D341Med (cell line): Measurements from ENCODE around the gene MYO5A.
"Not testable (repeated sequence)": the region's sequence is repeated elsewhere in the genome, so short reads cannot be mapped to it uniquely, and the experiment has no call there.

Experiments
- DNase-seq: peaks from one replicate; pipeline ENCODE4 v3.0.0; 2012; ENCODE audit warnings: low spot score

MYO5A gene

DNA sequence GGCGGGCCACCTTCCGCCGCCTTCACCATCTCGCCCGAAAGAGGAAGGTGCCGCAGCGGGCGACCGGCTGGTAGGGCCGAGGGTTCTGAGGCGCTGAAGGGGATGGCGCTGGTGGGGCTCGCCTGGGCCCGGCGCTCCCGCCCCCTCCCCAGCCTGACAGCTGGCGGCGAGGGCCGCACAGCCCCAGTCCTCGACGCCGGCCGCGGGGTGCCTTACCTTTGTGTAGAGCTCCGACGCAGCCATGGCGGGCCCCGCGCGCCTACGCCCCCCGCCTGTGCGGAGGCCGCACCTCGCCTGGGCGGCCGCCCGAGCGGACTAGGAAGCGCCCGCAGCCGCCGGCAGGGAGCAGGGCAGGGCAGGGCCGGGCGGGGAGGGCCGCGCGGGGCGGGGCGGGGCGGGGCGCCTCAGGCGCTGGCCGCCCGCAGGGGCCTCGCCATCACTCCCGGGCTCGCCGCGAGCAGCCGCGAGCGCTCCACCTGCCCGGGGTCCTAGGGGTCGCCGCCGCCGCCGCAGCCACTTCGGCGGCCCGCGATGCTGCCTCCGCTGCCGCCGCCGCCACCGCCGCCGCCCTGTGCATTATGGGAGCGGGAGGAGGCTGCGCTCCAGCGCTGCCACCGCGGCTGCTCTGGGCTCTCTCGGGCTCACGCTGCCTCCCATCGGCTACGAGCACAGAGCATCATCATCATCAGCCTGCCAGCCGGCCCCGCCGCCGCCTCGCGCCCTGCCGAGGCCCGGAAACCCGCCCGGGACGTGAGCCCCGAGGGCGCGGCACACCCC, at the start of gene MYO5A:
TSS of gene MYO5A (minus strand) at position 317 of the 777 bp plus-strand sequence. CDS start at position 243, 74 bp downstream.
- peak; percentile 86 for DNase-seq

DNA sequence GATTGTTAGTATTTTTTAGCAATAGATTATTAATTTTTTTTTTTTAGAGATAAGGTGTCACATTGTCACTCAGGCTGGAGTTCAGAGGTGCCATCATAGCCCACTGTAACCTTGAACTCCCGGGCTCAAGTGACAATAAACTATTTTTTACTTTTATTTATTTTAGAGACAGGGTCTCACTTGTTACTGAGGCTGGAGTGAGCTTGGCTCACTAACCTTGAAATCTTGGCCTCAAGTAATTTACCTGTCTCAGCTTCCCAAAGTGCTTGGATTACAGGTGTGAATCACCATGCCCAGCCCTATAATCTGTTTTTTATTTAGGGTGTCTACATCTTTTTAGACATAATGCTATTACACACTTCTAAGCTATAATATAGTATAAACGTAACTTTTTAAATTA, 48.0 kb upstream of the MYO5A start:
- no peak for DNase-seq

DNA sequence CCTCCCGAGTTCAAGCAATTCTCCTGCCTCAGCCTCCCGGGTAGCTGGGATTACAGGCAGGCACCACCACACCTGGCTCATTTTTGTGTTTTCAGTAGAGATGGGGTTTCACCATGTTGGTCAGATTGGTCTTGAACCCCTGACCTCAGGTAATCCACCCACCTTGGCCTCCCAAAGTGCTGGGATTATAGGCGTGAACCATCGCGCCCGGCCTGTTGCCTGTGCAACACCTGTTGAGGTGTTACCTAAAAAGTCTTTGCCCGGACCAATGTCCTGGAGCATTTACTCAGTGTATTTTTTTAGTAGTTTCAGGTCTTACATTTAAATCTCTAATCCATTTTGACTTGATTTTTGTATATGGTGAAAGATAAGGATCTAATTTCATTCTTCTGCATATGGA, 46.9 kb upstream of the MYO5A start:
- DNase-seq, result not testable (repeated sequence)

DNA sequence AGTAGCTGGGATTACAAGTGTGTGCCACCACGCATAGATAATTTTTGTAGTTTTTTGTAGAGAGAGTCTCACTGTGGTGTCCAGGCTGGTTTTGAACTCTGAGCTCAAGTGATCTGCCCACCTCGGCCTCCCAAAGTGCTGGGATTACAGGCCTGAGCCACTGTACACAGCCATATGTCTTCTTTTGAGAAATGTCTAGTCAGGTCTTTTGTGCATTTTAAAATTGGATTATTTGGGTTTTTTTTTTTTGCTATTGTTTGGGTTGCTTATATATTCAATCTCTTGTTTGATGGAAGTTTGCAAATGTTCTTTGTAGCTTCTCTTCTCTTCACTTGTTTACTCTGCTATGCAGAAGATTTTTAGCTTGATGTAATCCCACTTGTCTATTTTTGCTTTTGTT, 46.4 kb upstream of the MYO5A start:
- DNase-seq, result no peak

DNA sequence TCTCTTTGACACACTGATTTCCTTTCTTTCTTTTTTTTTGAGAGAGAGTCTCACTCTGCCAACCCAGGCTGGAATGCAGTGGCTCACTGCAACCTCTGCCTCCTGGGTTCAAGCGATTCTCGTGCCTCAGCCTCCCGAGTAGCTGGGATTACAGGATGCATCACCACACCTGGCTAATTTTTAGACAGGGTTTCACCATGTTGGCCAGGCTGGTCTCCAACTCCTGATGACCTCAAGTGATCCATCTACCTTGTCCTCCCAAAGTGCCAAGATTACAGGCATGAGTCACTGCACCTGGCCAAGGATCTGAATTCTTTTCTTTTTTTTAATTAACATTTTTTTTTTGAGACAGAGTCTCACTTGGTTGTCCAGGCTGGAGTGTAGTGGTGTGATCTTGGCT, 45.9 kb upstream of the MYO5A start:
- not testable (repeated sequence) for DNase-seq

DNA sequence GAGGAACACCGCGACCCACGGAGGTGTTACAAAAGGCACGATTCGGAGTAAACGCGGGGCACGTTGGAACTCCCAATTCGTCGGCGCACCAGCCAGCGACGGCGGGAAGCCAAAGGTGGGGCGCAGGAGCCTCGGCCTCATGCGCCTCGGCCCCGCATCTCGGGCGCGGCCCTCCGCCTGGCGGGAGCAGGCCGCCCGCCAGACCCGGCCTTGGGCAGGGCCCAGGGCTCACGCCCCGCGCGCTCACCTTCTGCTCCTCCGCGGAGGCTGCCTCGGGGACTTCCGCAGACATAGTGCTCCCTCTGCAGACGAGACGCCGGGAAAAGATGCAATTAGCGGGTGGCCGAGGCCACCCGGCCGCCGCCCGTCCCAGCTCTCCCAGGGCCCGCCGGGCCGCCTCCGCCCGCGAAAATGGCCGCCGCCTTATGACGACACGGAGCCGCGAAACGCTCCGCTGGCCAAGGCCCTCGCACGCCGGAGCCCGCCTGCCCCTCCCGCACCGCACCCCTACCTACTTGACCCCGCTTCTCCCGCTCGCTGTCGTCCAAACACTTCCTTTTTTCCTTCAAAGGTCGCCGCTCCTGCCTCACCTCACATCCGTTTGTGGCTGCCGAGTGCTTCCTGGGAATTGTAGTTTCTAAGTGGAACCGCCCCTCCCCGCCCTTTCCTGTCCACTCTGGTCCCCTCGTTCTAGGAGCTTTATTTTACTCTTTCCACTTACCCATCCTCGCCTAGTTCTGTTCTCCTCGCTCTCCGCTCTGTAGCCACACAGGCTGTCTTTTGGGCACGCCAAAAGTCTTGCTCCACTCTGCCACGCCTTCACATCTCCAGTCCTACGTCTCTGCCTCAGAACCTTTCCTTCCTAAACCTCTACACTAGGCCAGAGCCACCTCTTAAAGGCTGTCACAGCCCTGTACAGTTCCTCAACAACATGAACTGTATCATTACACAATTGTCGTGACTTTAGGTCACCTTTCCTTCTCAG, 40.2 kb upstream of the MYO5A start, which contains the start of gene ARPP19:
TSS of gene ARPP19 (minus strand) at position 430 of the 985 bp plus-strand sequence. CDS start at position 292, 138 bp downstream.
- peak; percentile 95 for DNase-seq

DNA sequence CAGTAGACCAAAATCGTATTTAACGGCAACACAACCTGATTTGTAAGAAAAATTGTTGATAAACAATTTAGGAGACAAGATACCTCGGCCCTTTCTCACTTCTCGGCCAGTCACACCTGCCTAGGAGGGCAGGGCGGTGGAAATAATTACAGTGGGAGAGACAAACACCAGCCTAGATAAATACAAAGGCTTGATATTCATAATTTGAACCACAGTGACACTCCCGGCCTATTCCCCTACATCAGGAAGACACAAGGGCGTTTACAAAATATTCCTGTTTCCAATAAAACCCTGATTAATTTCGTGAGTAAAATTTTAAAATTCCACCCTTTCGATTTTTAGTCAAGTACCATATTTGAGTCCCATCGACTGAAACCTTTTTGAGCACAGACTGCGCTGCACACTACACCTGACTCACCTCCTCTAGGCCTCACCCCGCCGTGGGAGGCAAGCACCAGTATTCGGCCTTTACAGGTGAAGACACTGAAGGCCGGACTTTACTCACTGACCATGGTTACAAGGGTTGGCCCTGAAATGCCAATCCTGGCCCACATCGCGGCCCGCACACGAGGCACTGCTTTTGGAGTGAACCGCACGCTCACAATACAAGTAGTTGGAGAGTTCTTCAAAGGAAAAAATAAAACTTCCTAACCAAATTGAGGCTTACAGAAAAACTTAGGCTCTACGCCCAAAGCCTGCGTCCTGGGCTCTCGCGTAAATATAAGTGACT, 39.4 kb upstream of the MYO5A start:
- peak; percentile 35 for DNase-seq

DNA sequence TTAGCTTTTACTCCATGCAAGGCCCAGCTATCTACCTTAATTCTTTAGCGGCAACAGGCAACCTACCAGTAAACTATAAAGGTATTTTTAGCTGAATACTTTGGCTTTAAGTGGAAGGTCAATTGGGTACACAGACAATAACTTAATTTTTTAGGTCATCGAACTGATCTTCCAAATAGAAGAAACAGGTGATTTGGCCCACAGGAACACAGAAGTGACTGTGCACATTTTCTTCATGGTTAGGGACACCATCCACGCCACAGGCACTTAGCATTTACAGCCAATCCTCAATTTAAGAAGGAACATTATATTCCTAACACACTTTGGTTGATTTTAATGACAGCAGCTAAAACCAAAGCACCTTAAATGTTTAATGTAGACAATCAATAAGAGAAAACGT, 38.2 kb upstream of the MYO5A start:
- no peak for DNase-seq

DNA sequence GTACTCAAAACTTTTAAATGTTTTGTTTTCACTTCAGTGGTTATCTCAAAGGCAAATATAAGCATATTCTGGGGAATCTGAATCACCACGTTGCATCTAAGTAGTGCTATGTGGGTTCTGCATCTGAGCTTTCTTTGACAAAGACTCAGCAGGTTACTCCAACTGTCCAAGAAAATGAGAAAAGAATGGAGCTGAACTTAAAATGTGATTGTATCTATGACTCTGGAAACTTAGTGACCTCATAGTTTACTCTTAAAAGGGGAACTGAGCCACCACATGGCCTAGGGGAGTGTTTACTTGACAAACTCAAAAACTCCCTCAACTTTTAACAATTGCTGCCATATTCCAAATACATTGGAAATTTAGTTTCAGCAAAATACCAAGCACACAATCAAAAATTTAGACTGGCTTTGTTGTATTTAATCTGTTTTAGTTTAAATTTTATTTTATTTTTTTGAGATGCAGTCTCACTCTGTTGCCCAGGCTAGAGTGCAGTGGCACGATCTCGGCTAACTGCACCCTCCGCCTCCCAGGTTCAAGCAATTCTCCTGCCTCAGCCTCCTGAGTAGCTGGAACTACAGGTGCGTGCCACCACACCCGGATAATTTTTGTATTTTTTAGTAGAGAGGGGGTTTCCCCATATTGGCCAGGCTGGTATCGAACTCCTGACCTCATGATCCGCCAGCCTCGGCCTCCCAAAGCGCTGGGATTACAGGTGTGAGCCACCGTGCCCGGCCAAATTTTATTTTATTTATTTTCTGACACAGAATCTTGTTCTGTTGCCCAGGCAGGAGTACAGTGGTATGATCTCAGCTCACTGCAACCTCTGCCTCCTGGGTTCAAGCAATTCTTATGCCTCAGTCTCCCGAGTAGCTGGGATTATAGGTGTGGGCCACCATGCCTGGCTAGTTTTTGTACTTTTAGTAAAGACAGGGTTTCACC, 37.0 kb upstream of the MYO5A start:
- not testable (repeated sequence) for DNase-seq

DNA sequence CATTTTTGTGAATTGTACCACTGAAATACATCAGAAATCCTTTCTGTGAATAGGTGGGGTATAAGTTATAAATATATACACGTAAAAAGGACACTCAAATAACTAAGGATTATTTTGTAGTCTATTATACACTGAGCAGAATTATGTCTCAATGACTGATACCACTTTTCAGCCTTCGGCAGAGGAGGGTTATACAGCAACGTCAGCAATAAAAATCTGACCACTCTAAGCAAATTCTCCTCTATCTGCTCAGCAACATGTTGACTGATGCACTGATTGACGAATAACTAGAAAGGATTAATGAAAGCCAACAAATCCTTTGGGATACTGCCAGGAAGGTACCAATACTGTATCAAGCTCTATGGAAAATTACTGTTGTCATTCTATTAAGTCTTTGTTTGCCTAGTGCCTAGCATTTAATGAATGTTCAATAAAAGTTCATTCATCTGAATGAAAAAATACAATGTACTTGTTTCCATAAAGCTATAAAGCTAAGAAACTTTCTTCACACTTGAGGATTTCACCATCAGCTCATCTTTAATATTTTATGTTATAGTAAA, 34.9 kb upstream of the MYO5A start:
- DNase-seq, result peak; percentile 43

DNA sequence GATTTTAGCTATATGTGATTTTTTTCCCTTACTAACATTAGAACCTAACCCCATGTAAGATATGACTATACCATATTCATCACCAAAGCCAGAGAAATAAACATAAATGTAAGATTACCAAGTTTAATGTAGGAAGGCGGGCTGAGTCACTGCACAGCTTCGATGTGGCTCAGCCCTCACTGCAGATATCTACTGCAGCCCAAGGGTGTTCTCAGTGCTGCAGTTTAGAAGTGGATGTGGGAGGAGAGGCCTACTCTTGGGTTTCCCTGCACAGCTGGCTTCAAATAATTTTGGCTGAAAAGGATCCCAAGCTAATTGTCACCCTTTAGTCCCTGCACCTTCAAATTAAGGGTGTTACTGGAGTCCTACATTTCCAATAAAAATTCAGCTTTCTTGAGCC, 30.9 kb upstream of the MYO5A start:
- DNase-seq, result no peak

DNA sequence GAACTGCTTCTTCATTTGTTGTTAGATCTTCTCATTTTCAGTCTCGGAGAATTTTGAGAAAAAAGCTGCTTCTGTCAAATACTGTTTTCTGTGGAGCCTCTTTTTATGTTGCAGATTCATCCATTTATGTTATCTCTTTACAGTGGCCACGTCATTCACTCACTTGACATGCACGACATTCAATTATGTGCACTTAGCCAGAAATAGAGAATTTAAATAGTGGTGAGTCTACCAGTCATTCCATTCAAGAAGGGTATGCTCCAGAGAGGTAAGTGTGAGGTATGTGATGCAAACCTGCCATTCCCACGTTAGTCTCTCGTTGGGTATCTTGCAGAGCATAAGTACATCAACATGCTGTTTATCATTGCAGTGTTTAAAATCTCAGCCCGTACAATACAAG, 30.3 kb upstream of the MYO5A start:
- DNase-seq, result no peak

DNA sequence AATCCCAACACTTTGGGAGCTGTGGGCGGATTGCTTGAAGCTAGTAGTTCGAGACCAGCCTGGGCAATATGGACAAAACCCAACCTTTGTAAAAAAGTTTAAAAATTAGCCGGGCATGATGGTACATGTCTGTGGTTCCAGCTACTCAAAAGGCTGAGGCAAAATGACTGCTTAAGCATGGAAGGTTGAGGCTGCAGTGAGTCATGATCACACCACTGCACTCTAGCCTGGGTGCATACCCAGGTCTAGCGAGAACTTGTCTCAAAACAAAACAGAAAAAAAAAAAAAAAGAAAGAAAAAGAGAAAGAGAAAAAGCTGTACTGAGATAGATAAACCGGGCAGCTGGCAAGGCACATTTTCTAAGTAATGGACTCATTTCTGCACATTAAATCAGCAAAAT, 29.5 kb upstream of the MYO5A start:
- no peak for DNase-seq

DNA sequence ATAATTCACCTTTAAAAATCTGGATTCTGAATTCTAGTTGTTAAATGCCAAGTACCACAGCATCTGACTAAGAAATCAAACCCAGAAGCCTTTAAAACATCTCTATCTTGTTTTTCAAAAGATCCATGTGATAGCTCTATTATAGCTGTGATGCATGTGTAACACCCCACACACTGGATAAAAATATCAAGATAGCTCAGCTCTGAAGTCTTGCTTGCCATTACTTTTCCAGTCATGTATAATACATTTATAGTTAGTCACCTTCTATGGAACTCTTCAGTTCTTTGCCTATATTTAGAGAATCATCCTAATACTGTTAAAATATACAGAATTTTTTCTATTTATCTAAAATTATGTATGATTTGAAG, 28.6 kb upstream of the MYO5A start:
- no peak for DNase-seq

DNA sequence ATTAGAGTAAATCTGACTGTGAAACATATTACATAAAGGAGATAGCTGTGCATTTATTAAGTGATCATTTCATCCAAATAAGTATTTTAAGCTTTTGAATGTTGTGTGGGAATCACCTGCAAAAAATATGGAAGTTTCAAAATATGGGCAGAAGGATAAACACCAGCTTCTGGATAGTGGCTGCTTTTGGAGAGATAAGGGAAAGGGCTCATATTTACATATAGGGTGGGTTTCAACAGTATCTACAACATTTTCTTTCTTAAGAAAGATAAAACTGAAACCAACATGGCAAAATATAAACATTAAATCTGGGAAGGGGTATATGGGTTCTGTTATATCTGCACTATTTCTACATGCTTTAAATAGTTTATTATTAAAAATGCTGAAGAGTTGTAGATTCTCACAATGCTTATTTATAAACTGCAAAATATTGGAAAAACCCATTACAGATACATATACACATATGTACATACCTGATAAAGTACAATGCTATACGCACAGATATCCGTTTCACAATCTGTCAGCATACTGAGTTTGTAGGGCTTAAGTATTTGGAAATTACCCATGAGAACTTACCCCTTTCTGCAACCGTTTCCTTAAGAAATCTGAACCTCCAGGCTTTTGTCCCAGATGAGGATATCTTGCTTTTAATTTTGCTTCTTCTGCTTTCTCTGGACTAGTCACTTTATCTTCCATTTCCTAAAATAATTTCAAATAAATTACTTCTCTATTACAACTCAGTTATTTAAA, 28.0 kb upstream of the MYO5A start:
- no peak for DNase-seq

DNA sequence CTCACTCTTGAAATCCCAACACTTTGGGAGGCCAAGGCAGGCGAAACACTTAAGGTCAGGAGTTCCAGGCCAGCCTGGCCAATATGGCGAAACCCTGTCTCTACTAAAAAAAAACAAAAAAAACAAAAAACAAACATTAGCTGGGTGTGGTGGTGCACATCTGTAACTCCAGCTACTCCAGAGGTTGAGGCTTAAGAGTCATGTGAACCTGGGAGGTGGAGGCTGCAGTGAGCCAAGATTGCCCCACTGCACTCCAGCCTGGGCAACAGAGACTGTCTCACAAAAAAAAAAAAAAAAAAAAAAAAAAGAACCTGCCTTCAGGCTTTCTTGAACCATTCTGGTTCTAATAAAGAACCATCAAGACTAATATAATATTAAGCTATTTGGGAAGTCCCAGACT, 23.6 kb upstream of the MYO5A start:
- DNase-seq, result no peak

DNA sequence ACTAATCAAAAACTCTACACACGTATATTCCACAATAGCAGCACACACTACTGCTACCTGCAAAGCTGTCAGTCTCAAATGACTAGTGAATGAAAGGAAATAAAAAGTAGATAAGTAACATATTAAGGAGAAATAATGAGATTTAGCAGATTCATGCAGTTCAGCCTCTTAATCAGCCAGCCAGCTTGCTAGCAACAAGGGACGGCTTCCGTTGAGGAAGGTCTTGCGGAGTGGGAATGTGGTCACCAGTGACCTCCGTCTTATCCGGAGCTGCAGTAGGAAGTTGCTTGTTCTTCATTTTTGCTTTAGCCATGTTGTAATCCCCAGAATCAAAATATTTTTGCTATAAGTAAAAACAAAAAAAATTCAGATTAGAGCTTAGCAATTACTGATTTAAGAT, 23.1 kb upstream of the MYO5A start:
- DNase-seq, result no peak

DNA sequence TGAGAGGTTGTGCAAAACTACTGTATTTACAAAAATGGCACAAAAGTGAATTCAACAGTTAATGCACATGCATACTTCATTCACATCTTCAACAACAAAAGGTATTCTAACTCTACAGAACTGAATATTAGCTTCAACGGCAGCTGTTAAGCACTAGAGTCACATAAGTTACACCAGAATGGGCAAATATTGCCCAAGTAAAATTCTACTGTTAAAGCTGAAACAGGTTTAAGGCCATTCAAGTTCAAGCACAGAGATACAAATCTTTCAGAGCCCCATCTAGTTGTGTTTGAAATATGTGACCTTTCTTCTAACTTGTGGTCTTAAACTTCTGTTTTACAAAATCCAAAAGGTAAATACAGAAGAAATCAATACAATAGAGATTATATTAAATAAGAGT, 22.5 kb upstream of the MYO5A start:
- DNase-seq, result not testable (repeated sequence)

DNA sequence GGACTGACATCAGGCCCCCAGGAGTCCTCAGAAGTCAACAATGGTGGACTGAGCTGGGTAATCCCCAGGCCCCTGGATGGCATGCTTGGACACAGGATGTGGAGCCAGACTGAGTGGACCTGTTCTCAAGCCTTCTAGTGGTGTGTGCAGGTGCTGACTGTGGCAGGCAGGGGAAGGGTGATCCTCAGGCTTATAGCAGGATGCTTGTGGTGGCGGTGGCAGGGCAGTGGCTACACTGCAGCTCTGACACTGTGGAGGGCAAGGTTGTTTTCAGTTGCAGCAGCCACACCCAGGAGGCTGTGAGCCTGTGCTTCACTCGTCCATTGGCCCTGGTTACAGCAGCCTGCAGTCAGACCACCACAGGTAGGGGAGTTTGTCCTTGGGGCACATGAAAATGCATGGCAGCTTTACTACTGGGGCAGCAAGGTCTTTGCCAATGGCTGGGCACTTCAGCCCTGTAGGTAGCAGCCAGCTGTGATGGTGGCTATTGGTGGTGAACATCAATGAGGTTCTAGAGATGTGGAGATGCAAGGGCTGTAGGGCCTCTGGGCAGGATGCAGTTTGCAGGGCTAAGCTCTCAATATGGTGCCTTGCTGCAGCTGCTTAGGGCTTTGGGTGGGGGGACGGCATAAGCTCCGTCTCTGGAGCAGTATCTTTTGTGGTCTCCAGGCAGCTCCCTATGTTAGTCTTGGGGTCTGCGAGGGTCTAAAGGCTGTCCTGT, 17.5 kb upstream of the MYO5A start:
- DNase-seq, result no peak
